HG02943 (cell line): ENCODE measurements around the gene LAMA4.
"Not testable (repeated sequence)": the region's sequence is repeated elsewhere in the genome, so short reads cannot be mapped to it uniquely, and the experiment has no call there.

Experiments used
- ATAC-seq: cut with Tn5 transposase; IDR thresholded peaks from one replicate; pipeline ENCODE4 v1.9.1; 2021; ENCODE audit warnings: mild to moderate bottlenecking, low read depth, moderate library complexity; ENCODE audit not compliant: unreplicated experiment

Gene LAMA4

DNA sequence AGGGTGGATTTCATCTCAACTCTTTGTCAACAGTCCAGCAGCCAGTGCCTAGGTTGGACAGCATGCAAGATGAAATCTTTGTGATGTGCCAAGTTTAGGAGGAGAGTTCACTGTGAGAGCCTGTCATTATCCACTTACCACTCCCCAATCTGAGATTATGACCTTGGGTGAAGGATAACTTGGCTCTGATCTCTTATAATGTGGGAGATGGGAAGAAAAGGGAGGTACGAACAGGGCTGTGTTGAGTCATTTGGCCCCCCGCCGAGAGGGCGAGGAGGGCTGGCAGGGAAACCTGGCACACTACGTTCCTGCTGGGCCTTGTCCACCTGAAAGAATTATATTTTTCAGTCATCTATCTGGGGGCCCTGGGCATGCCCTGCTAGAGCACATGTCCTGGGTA lies 35.8 kb downstream of the LAMA4 start:
- ATAC-seq = no peak

DNA sequence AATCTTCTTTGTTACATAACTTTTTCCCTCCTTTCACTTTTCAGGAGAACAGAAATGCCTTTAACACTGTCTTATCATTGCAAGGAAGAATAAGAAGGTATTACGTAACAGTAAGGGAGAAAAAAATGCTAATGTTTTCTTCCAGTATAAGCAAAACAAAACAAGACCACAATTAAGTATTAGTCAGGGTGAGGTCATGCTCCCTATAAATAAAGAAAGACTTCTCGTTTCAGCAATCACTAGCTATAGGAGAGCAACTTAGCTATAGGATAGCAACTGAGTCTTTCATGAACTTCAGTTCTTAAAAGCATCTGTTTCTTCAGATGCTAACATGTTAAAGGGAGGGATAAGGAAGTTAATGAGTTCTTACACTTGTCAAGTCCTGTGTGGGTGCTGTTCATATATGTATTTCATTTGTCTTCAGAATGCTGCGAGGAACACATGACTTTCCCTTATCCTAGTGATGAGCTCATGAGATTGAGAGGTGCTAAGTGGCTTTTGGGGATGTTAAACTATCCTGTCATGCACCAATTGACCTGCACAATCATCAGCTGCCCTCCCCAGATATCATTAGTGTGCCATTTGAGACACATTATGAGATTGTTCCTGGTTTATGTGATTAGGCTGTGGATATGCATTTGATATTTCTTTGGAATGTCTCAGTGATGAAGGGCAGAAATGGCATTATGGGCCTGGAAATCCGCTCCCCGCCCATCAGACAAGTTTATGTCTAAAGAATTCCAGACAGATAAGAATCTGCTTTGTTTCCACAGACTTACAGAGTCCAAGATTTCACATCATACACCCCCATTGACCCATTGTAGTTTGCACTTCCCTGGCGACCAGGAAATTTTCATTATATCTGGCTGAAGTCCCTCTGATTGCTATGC lies 37.5 kb downstream of the LAMA4 start:
- ATAC-seq = no peak

DNA sequence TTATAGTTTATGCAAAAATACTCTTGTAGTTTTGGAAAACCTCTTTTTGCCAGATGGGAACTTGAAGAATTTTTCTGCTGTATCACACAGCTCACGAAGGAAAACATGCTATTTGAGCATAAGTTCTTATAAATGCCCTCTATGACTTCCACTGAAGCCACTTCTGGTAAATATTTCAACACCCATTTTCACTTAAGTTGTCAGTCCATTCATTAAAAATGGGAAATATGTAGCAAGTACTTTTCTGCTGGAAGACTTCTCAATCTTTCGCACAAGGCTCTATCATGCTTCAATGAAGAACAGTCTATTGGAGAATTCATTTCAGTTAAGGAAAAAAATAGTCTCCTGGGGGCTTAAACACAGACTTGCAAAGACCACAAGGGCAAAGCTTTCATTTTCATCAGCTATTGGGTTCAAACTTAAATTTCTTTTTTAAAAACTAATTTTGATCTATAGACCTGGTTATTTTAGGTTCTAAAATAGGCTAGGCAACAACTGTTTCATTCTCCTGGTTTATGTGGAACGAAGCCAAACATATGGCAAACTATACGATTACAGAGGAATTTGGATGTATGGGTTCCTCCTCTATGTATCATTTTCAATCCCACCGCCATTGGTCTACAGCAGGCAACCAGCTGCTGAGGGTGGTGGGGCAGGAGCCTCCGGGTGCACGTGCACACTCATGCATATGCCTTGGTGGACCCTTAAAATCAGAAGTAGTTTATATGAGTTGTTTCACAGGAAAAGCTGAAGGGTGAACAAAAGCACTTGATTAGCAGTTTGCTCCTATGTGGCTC lies 38.7 kb downstream of the LAMA4 start:
- ATAC-seq = no peak

DNA sequence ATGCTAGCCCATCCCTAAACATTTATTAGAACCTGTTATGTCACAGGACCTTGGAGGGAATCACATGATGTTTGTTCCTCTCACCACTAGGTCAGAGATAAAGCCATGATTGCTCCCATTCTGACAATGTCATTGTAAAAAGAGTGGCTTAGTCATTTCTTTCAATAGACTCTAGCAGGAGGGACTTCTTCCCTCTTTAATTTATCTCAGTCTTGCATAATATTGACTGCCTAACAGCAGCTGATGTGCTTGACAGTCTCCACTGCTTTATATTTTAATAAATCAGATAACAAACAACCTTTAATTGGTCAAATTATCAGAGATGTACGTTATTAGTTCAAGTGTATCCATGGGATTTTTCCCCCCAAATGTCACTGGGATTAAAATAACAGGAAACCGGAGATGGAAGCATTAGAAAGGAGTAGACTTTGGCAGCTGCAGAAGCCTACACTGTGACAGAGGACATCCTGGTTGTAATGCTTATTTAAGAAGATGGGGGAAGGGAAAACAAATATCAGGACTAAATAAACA lies 39.6 kb downstream of the LAMA4 start:
- ATAC-seq = no peak

DNA sequence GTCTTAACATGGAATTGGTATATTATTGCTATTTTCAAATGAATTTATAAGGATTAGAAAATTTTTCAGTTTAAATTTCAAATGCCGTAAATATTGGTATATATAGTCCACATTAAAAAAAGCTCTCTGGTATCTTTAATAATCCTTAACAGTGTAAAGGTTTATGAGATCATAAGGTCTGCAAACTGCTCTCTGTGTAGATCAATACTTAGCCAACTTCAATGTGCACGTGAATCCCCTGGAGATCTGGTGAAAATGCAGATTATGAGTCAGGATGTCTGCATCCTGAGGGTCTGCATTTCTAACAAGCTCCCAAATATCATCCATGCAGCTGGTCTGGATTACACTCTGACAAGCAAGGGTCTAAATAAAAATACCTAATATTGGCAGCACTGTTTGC lies 43.5 kb downstream of the LAMA4 start:
- no peak for ATAC-seq

DNA sequence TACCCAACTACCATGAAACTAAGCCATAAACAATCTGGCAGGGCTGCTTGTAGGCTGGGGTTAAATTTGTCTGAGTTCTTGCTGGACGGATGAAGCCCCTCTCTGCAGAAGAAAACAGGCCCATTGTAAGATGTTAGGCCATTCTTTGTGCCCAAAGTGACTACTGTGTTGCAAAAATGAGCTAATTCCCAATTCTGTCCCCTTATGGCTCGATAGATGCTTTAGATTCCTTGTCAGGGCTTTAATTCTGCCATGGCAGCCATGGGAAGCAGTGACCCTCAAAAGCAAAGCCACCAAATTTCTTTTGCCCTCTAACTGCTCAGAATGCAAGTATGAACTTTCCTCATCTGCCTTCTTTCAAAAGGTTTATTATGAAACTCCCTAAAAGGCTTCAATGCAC lies 45.2 kb downstream of the LAMA4 start:
- no peak for ATAC-seq

DNA sequence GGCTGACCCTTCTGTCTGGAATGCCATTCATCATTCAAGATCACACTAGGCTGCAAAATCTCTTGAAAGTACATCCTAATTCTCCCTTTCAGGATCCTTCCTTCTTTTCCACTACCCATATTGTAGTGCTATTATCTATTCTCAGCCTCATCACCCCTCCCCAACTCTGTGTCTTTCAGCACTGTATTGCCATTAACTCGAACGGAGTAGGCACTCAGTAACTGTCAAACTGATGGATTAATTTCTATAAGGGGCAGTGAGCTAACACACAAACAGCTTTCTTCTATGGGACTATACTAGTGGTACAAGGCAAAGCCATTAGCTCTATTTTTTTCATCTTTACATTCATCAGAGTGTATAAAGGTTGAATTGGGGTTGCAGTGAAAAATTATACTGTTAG lies 46.6 kb downstream of the LAMA4 start:
- no peak for ATAC-seq

DNA sequence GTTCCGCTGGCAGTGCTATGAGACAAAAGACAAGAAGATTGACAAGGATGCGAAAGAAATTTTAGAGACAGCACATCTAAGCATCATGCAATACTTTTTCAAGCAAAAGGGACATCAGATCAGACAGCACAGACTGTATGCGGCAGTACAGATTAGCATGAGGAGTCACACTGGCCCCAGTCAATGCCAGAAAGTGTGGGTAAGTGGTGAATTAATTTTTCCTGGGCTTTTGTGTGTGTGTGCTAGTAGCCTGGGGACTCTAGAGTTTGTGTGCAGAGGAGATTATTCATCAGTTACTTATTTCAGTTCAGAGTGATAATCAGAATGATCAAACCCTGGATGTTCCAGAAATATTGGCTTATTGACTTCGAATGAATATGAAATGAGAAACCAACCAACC lies 47.2 kb downstream of the LAMA4 start:
- no peak for ATAC-seq

DNA sequence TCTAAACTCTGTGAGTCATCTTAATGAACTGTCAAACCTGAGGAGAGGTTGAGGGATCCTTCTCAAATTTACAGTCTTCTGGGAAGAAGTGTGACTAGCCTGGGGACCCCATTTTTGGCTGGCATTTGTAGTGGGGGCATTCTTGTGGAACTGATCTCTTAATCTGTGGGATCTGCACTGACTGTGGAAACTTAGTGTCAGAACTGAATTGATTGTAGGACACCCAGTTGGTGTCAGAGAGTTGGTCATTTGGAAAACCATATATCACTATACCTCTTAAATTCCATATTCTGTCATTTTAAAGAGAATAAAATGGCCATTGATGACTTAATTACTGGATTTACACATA lies 48.3 kb downstream of the LAMA4 start:
- no peak for ATAC-seq

DNA sequence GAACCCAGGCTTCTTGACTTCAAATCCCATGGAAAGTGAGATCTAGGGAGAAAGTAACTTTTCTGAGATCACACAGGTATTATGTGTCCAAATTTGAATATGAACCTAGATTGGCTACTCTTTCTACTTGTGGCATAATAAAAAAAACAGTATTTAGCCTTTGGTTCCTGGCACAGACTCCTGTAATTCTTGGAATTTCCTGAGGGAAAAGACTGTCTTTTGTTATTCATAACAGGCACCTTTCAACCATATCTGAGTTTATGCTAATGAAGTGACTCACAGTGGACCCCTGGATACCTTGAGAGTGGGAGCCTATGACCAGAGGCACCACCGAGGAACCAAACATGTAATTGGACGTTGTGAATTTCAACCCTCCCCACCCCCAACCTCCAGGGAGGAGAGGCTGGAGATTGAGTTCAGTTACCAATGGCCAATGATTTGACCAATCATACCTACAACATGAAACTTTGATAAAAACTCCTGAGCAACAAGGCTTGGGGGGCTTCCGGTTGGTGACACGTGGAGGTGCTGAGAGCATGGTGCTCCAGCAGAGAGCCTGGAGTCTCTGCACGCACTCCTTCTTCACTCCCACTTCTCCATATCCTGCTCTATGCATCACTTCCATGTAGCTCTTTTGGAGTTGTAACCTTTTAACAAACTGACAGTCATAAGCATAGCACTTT lies 48.8 kb downstream of the LAMA4 start:
- ATAC-seq = no peak

DNA sequence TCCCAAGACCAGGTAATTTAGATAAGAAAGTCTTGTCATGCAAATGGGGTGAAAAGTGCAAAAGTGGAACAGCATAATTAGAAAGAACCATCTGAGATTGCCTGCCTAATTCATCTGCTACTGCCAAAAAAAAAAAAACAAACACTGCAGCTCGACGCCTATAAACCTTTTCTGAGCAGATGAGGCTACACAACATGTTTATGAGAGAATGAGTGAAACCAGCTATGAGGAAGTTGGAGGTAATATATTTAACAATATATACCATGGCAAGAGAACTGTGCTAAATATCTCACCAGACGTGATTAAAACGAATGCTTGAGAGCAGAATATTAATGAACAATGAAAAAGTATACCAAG lies 50.0 kb downstream of the LAMA4 start:
- peak; percentile 28 for ATAC-seq

DNA sequence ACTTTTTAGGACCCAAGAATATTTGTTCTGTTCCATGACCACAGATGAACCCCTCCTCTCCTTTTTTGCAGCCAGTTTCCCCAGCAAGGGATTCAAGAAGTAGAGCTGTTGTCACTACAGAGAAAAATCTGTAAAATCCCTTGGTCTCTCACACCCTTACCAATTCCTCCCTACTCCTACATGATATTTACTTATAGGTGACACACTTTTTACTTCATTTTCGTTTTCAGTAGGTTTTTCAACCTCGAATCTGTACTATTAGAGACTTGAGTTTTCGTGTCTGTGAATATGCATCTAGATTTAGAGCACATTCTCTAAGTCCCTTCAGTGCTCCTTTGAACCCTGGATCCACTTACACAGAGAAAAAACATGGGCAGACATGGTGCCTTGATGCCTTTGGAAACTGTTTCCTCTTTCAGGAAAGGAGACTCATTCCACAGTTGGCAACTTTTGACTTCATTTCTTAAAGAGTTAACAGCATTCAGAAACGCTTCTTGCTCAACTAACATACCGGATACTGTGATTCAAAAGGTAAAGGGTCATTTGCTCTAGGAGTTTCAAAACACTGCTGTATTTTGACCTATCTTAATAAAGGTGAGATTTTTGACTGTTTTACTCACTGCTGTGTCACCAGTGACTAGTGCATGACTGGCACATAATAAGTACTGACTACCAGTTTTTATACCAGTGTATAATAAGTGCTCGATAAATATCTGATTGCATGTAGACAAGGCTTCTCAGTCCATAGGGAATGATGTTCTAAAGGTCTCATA lies 50.6 kb downstream of the LAMA4 start:
- ATAC-seq = peak; percentile 55

DNA sequence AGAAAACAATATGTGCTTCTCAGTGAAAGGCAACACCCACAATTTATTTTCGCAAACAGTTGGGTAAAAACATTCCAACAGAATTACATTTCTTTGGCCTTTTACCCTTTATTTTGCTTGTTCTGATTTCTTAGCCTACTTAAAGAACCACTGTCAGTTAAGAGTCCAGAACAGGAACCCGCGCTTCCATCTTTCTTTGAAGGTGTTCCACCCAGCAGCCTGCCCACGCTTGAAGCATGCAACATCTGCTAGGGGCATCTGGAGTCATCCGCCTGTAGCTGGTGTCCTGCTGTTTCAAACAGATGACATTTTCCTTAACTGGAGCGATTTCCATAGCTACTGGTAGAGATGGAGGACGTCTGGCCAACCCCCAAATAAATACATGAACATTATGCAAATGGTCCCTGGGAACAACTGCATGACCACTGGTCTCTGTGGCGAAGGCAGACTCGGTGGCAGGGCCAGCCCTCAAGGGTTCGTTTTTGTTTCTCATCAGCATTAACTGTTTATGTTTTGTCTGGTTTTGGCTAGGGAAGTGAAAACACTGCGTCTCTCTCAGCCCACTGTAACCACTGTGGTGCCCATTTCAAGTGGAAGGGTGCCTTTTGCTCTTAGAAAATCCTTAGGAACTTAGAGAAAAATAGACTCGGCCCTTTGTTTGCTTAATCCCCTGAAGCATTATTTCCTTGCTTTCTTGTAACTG lies 51.6 kb downstream of the LAMA4 start:
- peak; percentile 76 for ATAC-seq

DNA sequence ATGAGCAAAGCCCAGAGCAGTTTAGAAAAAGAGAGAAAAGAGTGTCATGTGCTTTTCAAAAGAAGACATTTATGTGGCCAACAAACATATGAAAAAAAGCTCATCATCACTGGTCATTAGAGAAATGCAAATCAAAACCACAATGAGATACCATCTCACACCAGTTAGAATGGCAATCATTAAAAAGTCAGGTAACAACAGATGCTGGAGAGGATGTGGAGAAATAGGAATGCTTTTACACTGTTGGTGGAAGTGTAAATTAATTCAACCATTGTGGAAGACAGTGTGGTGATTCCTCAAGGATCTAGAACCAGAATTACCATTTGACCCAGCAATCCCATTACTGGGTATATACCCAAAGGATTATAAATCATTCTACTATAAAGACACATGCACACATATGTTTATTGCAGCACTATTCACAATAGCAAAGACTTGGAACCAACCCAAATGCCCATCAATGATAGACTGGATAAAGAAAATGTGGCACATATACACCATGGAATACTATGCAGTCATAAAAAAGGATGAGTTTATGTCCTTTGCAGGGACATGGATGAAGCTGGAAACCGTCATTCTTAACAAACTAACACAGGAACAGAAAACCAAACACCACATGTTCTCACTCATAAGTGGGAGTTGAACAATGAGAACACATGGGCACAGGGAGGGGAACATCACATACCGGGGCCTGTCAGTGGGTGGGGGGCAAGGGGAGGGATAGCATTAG lies 54.0 kb downstream of the LAMA4 start:
- ATAC-seq = not testable (repeated sequence)

DNA sequence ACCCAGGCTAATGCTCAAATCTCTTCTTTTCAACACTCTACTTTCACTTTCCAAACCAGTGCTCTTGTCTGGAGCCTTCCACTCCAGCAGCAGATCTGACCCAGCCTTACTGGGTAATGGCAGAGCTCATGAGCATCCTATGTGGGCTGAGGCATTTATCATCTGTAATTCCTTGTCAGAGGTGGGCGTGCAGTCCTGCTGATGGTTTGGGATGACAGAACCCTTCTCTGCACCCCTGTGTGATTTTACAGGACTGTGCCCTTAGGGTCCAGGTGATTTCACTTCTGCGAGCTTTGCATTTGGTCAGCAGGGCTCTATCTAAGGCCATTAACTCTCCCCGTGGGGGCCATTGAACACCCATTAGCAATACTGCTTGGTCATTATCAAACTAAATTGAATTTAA lies 55.4 kb downstream of the LAMA4 start:
- no peak for ATAC-seq

DNA sequence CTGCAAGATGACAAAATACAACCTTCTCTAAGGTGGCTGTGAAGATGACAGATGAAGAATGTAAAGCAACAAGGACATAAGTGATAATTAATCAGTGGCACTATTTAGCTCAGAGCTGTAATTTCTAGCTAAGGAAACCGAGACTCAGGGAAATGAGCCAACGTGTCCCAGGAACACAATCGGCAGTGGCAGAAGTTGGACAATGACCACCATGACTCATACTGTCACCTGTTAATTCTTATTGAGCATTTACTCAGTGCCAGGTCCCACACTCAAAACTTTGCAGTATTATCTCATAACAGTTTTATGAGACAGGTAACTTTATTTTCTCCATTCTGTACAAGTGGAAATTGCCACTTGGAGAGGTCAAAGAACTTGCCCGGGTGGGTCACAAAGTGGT lies 55.8 kb downstream of the LAMA4 start:
- ATAC-seq = no peak

DNA sequence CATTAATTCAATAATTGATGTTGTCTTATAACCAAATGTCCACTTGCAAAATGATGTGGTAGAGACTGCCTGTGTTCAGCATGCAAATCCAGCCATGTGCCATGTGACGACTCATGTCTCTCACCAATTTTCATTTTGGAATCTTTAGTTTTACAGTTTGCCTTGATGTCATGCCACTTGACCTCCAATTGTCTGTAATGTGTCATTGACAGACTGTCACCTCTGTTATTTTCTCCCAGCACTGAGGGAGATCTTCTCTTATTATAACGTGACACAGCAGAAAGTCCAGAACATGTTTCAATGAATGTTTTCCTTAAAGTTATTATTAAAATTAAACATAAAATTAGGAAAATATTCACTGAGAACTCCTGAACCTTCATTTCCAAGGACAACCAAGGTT lies 56.7 kb downstream of the LAMA4 start:
- no peak for ATAC-seq

DNA sequence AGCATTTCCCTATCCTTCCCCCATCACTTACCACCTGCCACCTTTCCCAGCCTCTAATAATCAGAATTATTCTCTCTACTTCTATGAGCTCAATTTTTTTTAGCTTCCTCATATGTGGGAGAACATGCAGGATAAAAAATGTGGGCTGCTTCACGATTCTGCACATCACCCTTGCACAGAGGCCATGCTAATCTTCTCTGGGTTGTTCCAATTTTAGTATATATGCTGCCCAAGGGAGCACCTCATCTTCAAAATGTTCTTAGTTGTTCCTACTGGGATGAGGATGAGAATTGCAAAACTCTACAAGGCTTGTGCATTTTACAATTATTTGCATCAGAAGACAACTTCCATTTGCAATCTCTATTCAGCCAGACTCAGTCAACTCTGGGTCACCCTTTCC lies 58.1 kb downstream of the LAMA4 start:
- ATAC-seq = no peak

DNA sequence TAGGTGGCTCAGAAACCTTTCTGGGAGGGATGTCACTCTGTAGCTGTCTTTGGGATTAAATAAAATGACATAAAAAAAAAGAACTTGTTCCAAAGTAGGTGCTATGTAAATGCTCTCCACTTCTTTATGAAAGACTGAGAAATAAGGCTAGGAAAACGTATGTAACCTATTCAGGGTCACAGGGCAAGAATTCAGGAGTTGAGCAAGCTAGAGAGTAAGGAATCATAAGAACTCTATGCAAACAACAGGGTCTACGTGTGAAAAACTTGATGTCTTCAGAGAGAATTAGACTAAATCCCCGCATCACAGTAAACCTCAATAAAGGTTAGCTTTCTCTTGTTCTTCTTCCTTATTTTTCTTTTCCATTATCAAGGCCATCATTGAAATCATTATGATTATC lies 59.2 kb downstream of the LAMA4 start:
- no peak for ATAC-seq
